ENCODE measurements around the gene RPL31. TPM values are rescaled to one million over a fixed set of nuclear protein-coding genes. Genes with fewer than 3 reads are reported as not detected.
A peak's percentile ranks its signal among the peaks of the same experiment; 100 is the strongest.

The RPL31 gene
- total and polyA plus RNA-seq, 8 donors, result 272 to 7,137 (median 1,362) TPM

- H3K9me3 ChIP-seq, result no peaks in the 10 kb centered on the region
- no peak overlapping the region for H3K4me3 ChIP-seq
- H3K36me3 ChIP-seq, result peaks cover 22 to 100% (median 99%) of the 10 kb centered on the region in 4 donors
- peaks cover 0 to 4% (median 0%) of the 10 kb centered on the region in 4 donors for H3K4me1 ChIP-seq
- no peak for TF ChIP-seq POLR2AphosphoS5 (IDR thresholded peaks at IDR 0.05)
- TF ChIP-seq, protein P1, sequence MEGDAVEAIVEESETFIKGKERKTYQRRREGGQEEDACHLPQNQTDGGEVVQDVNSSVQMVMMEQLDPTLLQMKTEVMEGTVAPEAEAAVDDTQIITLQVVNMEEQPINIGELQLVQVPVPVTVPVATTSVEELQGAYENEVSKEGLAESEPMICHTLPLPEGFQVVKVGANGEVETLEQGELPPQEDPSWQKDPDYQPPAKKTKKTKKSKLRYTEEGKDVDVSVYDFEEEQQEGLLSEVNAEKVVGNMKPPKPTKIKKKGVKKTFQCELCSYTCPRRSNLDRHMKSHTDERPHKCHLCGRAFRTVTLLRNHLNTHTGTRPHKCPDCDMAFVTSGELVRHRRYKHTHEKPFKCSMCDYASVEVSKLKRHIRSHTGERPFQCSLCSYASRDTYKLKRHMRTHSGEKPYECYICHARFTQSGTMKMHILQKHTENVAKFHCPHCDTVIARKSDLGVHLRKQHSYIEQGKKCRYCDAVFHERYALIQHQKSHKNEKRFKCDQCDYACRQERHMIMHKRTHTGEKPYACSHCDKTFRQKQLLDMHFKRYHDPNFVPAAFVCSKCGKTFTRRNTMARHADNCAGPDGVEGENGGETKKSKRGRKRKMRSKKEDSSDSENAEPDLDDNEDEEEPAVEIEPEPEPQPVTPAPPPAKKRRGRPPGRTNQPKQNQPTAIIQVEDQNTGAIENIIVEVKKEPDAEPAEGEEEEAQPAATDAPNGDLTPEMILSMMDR (IDR thresholded peaks at IDR 0.05), result no peak
- TF ChIP-seq EP300 (IDR thresholded peaks at IDR 0.05), result no peak
- TF ChIP-seq POLR2A (IDR thresholded peaks at IDR 0.05), result no peak
- H3K27ac ChIP-seq, result no peak overlapping the region
- 79 to 91% (median 90%) methylated on average over 6 to 7 of the region's 7 CpGs for WGBS, 5 donors
- intact Hi-C loops (cut with DNase I; ENCODE audit: low total_unique reads), result no loop called here
- DNase-seq, result no peak
- H3K27me3 ChIP-seq, result no peaks in the 10 kb centered on the region
Measured at GRCh38 chr2:100972452-100972851, 29.6 kb upstream of the RPL31 start.

DNA sequence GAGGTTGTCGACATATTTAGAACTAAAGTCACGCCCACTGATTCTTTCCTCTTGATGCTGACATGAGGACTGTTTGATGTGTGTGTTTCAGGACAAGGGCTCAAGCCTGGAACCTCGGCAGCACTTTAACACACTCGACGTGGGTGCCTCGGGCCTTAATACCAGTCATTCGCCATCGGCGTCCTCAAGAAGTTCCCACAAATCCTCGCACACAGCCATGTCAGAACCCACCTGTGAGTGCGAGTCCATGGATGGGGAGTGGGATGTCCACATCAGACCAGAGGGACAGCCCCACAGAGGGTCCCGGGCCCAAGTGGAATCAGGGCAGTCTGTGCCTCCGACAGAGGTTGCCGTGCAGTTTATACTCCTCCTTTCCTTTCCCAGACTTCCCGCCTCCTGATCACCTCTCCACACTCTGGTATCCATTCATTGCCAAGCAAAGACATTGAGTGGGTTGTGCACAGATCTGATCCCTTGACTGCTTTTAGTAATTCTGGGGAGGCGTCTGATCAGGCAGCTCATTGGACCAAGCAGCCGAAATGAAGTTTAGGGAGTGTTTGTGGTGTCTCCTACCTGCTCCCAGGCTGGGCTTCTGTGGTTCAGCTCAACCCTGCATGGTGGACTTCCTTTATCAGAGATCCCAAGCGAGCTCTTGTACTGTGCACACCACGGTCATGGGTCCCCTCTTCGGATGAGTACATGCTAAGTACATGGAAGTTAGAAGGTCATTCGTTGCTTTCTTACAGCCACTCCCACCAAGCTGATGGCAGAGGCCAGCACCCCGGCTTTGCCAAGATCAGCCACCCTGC lies 27.2 kb upstream of the RPL31 start:
- Histone ChIP-seq H3K4me1 (peaks cover 0 to 14% (median 0%) of the 10 kb centered on the region in 4 donors), H3K36me3 (peaks cover 21 to 97% (median 91%) of the 10 kb centered on the region in 4 donors), H3K27ac (no peak overlapping the region), H3K4me3 (no peak overlapping the region), H3K9me3 (no peaks in the 10 kb centered on the region), H3K27me3 (no peaks in the 10 kb centered on the region)
- intact Hi-C loops (cut with DNase I; ENCODE audit: low total_unique reads), result no loop called here
- no peak for DNase-seq
- 89 to 95% (median 92%) methylated on average over 20 to 22 of the region's 22 CpGs for WGBS, 5 donors
- TF ChIP-seq POLR2A (IDR thresholded peaks at IDR 0.05) (no peak), POLR2AphosphoS5 (IDR thresholded peaks at IDR 0.05) (no peak), EP300 (IDR thresholded peaks at IDR 0.05) (no peak)
- TF ChIP-seq, protein P1 (IDR thresholded peaks at IDR 0.05), result no peak

DNA sequence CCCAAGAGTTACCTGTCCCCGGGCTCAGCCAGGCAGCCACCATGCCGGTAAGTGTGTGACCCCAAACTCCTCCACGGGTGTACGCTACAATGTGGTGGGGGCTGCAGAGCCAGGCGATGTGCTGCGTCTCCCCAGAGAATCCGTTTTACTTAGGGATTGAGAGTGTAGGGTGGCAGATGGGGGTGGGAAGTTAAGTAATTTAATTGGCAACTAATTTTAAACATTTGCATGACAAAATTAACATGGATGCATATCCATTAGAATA lies 26.6 kb upstream of the RPL31 start:
- no peak overlapping the region for H3K27ac ChIP-seq
- H3K4me1 ChIP-seq, result peaks cover 0 to 14% (median 0%) of the 10 kb centered on the region in 4 donors
- WGBS, 5 donors, result 94 to 97% (median 96%) methylated on average over 7 of the region's 7 CpGs
- peaks cover 21 to 97% (median 88%) of the 10 kb centered on the region in 4 donors for H3K36me3 ChIP-seq
- no peaks in the 10 kb centered on the region for H3K9me3 ChIP-seq
- no peak overlapping the region for H3K4me3 ChIP-seq
- no peaks in the 10 kb centered on the region for H3K27me3 ChIP-seq
- intact Hi-C loops (cut with DNase I; ENCODE audit: low total_unique reads), result no loop called here
- TF ChIP-seq POLR2AphosphoS5 (IDR thresholded peaks at IDR 0.05) (no peak), EP300 (IDR thresholded peaks at IDR 0.05) (no peak), POLR2A (IDR thresholded peaks at IDR 0.05) (no peak)
- TF ChIP-seq, protein P1 (IDR thresholded peaks at IDR 0.05), result no peak
- no peak for DNase-seq

DNA sequence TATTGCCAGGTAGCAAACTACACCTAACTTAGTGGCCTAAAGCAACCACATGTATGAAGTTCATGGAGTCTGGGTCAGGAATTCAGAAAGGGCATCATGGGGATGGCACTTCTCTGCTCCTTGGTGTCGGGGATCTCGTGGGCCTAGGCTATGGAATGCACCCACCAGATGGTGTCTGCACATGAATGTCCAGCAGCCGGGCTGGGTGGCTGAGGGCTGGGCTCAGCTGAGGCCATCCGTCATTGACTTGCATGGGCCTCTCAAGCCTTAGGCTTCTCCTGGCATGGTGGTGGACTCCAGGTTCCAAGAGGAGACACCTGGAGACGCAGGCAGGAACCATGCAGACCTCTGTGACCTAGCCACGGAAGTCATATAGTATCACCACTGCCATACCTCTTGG lies 26.0 kb upstream of the RPL31 start:
- Histone ChIP-seq H3K4me3 (no peak overlapping the region), H3K4me1 (peaks cover 0 to 14% (median 0%) of the 10 kb centered on the region in 4 donors), H3K36me3 (peaks cover 21 to 97% (median 88%) of the 10 kb centered on the region in 4 donors), H3K27ac (peak overlapping the region in 1 of 5 donors; percentile 62), H3K9me3 (no peaks in the 10 kb centered on the region), H3K27me3 (no peaks in the 10 kb centered on the region)
- 84 to 96% (median 92%) methylated on average over 2 to 6 of the region's 6 CpGs for WGBS, 5 donors
- DNase-seq, result no peak
- TF ChIP-seq POLR2A (IDR thresholded peaks at IDR 0.05), result no peak
- TF ChIP-seq EP300 (IDR thresholded peaks at IDR 0.05), result no peak
- TF ChIP-seq, protein P1 (IDR thresholded peaks at IDR 0.05), result no peak
- no peak for TF ChIP-seq POLR2AphosphoS5 (IDR thresholded peaks at IDR 0.05)
- intact Hi-C loops (cut with DNase I; ENCODE audit: low total_unique reads), result no loop called here

All from stomach (tissue), 9 donors.